Upper lobe of right lung (tissue), 1 donor: ENCODE measurements around the gene SHLD1. TPM values are rescaled to one million over a fixed set of nuclear protein-coding genes. Genes with fewer than 3 reads are reported as not detected.

Experiments used
- ATAC-seq: fragments of 200-7000 bp; cut with Tn5 transposase; one replicate; pipeline ENCODE4 v1.9.1; 2020; ENCODE audit warnings: mild to moderate bottlenecking, moderate library complexity
- DNase-seq: peaks from one replicate; pipeline ENCODE4 v3.0.0-alpha.2; 2020
- H3K27ac ChIP-seq: fragments of 200-600 bp; one replicate; pipeline ENCODE4 v1.8.0; 2022
- H3K27me3 ChIP-seq: fragments of 200-600 bp; one replicate; pipeline ENCODE4 v1.8.0; 2022; ENCODE audit warnings: mild to moderate bottlenecking
- H3K36me3 ChIP-seq: fragments of 200-600 bp; one replicate; pipeline ENCODE4 v1.8.0; 2022
- H3K4me1 ChIP-seq: fragments of 200-600 bp; one replicate; pipeline ENCODE4 v1.8.0; 2022
- H3K4me3 ChIP-seq: fragments of 200-600 bp; one replicate; pipeline ENCODE4 v1.8.0; 2022; ENCODE audit warnings: mild to moderate bottlenecking
- H3K9me3 ChIP-seq: fragments of 200-600 bp; one replicate; pipeline ENCODE4 v1.8.0; 2022
- CTCF ChIP-seq: fragments of 200-600 bp; IDR thresholded peaks from one replicate; pipeline ENCODE4 v1.8.0; 2022; ENCODE audit warnings: antibody characterized with exemption
- intact Hi-C: fragments of 100-400 bp; cut with DNase I; formaldehyde crosslinking; loops from one replicate; pipeline ENCODE4 v1.11.0; 2022
- total RNA-seq: library from RNA; stranded (reverse); fragmentation: NEBNext Ultra II Directional; extraction: Animal tissue kit (Norgen Biotek cat#: 25700); gene quantifications from one replicate; pipeline ENCODE4 v1.2.1, GENCODE V29; 2021
- donor health status: DM: no; HTN: yes; CAD: no; lungs with severe emphysema.

The SHLD1 gene
- total RNA-seq, 1 donor from 2014 or later = 5.8 TPM

GRCh38 chr20:5820738-5821137 is 70.5 kb downstream of the SHLD1 start:
- ATAC-seq (no peak), DNase-seq (no peak)
- H3K4me3 ChIP-seq = no peak overlapping the region
- H3K9me3 ChIP-seq = no peaks in the 10 kb centered on the region
- no peaks in the 10 kb centered on the region for H3K36me3 ChIP-seq
- intact Hi-C loops = no loop called here
- no peak overlapping the region for H3K27ac ChIP-seq
- TF ChIP-seq CTCF = no peak
- H3K27me3 ChIP-seq = no peaks in the 10 kb centered on the region
- no peaks in the 10 kb centered on the region for H3K4me1 ChIP-seq

- TF ChIP-seq CTCF = no peak
- DNase-seq (no peak), ATAC-seq (no peak)
- Histone ChIP-seq H3K4me1 (no peaks in the 10 kb centered on the region), H3K9me3 (no peaks in the 10 kb centered on the region), H3K4me3 (no peak overlapping the region), H3K27me3 (no peaks in the 10 kb centered on the region), H3K27ac (no peak overlapping the region), H3K36me3 (no peaks in the 10 kb centered on the region)
- intact Hi-C loops = no loop called here
These were observed 71.5 kb downstream of the SHLD1 start for GRCh38 chr20:5821627-5822215.

- H3K27ac ChIP-seq = no peak overlapping the region
- H3K36me3 ChIP-seq = no peaks in the 10 kb centered on the region
- no peaks in the 10 kb centered on the region for H3K27me3 ChIP-seq
- no peaks in the 10 kb centered on the region for H3K4me1 ChIP-seq
- ATAC-seq (peak; percentile 49), DNase-seq (no peak)
- no peaks in the 10 kb centered on the region for H3K9me3 ChIP-seq
- intact Hi-C loops = no loop called here
- TF ChIP-seq CTCF = no peak
- H3K4me3 ChIP-seq = no peak overlapping the region
These were observed 72.4 kb downstream of the SHLD1 start for GRCh38 chr20:5822569-5822968.

- Histone ChIP-seq H3K27ac (no peak overlapping the region), H3K36me3 (no peaks in the 10 kb centered on the region), H3K4me3 (no peak overlapping the region), H3K4me1 (no peaks in the 10 kb centered on the region), H3K27me3 (no peaks in the 10 kb centered on the region), H3K9me3 (no peaks in the 10 kb centered on the region)
- DNase-seq (no peak), ATAC-seq (no peak)
- intact Hi-C loops = no loop called here
- TF ChIP-seq CTCF = no peak
These were observed 75.0 kb downstream of the SHLD1 start for GRCh38 chr20:5825130-5825719.

- Histone ChIP-seq H3K27me3 (no peaks in the 10 kb centered on the region), H3K4me1 (no peaks in the 10 kb centered on the region), H3K9me3 (no peaks in the 10 kb centered on the region), H3K36me3 (no peaks in the 10 kb centered on the region), H3K4me3 (no peak overlapping the region), H3K27ac (no peak overlapping the region)
- intact Hi-C loops = no loop called here
- peak; percentile 35 for ATAC-seq
- no peak for DNase-seq
- no peak for TF ChIP-seq CTCF
These were observed 77.1 kb downstream of the SHLD1 start for GRCh38 chr20:5827098-5827853.
